C4-2B (cell line): ENCODE results near the gene CREBL2.

Experiments used
- ZFX ChIP-seq: fragments of 450-650 bp; IDR thresholded peaks from 2 replicates; pipeline ENCODE4 v1.6.1; 2017
- TF ChIP-seq, protein P1 (sequence below): fragments of 450-650 bp; conservative IDR thresholded peaks from 2 replicates; pipeline ENCODE4 v1.5.1; 2017; ENCODE audit warnings: mild to moderate bottlenecking

DNA sequence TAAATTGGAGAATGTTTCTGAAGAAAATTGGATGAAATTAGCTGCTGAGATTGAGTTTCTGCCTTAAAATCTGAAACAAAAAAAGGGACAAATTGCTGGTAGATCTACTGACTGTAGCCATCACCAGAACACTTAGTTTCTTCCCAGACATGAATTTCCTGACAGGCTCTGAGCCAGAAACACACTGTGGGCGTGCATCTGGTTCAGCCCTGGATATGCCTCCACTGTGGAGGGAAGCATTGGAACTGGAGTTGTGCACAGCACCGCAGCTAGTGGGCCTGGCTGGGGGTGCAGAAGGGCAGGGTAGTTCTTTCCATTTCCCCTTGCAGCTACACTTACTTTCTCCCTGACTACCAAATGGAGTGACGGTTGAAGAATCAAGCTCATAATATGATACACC lies 31.2 kb downstream of the CREBL2 start:
- TF ChIP-seq, protein P1, sequence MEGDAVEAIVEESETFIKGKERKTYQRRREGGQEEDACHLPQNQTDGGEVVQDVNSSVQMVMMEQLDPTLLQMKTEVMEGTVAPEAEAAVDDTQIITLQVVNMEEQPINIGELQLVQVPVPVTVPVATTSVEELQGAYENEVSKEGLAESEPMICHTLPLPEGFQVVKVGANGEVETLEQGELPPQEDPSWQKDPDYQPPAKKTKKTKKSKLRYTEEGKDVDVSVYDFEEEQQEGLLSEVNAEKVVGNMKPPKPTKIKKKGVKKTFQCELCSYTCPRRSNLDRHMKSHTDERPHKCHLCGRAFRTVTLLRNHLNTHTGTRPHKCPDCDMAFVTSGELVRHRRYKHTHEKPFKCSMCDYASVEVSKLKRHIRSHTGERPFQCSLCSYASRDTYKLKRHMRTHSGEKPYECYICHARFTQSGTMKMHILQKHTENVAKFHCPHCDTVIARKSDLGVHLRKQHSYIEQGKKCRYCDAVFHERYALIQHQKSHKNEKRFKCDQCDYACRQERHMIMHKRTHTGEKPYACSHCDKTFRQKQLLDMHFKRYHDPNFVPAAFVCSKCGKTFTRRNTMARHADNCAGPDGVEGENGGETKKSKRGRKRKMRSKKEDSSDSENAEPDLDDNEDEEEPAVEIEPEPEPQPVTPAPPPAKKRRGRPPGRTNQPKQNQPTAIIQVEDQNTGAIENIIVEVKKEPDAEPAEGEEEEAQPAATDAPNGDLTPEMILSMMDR, result no peak
- no peak for TF ChIP-seq ZFX
